Measurements from ENCODE around the gene ALOX5. TPM values are rescaled to one million over a fixed set of nuclear protein-coding genes. Genes with fewer than 3 reads are reported as not detected.

The ALOX5 gene
- total and polyA plus RNA-seq, 2 experiments from 2014 or later, result 3.7 to 5.4 TPM

- Mint-ChIP-seq H3K4me3 (no peak overlapping the region), H3K27me3 (ENCODE audit: insufficient read depth, low read depth, poor library complexity) (peaks cover 4% of the 10 kb centered on the region), H3K4me1 (peaks cover 5% of the 10 kb centered on the region), H3K36me3 (ENCODE audit: low read depth) (peaks cover 5% of the 10 kb centered on the region), H3K27ac (no peak overlapping the region), H3K9me3 (peaks cover 5% of the 10 kb centered on the region; the same call in 1 of the 3 replicates)
- TF ChIP-seq ZNF462 (CRISPR knock-in tag; IDR thresholded peaks at IDR 0.05) (no peak), NANOG (IDR thresholded peaks at IDR 0.05; ENCODE audit: borderline replicate concordance) (no peak), POLR2AphosphoS5 (IDR thresholded peaks at IDR 0.05; ENCODE audit: low read depth) (no peak), CTCF (conservative IDR thresholded peaks at IDR 0.05; ENCODE audit: low read depth in 2 of 2) (no peak), CREB1 (CRISPR knock-in tag; IDR thresholded peaks at IDR 0.05; ENCODE audit: low read depth) (no peak), ETS1 (IDR thresholded peaks at IDR 0.05) (no peak), STAT1 (IDR thresholded peaks at IDR 0.05; ENCODE audit: unreplicated experiment) (no peak), ZNF114 (CRISPR knock-in tag; IDR thresholded peaks at IDR 0.05) (no peak), JUNB (IDR thresholded peaks at IDR 0.05; ENCODE audit: unreplicated experiment) (no peak), EZH2phosphoT487 (IDR thresholded peaks at IDR 0.05; ENCODE audit: unreplicated experiment) (no peak), ZNF331 (CRISPR knock-in tag; IDR thresholded peaks at IDR 0.05; ENCODE audit: low read depth) (no peak), REST (IDR thresholded peaks at IDR 0.05; ENCODE audit: unreplicated experiment) (no peak), EZH2 (IDR thresholded peaks at IDR 0.05; ENCODE audit: low read depth, unreplicated experiment) (no peak)
- Histone ChIP-seq H3K27me3 (ENCODE audit: insufficient read depth) (no peaks in the 10 kb centered on the region), H3K4me1 (ENCODE audit: insufficient read depth) (no peaks in the 10 kb centered on the region), H3K27ac (ENCODE audit: low read depth) (no peak overlapping the region), H3K4me3 (no peak overlapping the region), H3F3A (replicated peaks; ENCODE audit: low read depth) (no peaks in the 10 kb centered on the region), H2AFZ (no peak overlapping the region), H3K9me2 (ENCODE audit: insufficient read depth) (no peaks in the 10 kb centered on the region), H3K36me3 (ENCODE audit: insufficient read depth) (no peaks in the 10 kb centered on the region), H4K20me1 (replicated peaks; ENCODE audit: insufficient read depth) (no peaks in the 10 kb centered on the region), H3K79me2 (replicated peaks; ENCODE audit: insufficient read depth) (no peaks in the 10 kb centered on the region), H3K4me2 (no peak overlapping the region)
- ATAC-seq (no peak), DNase-seq (ENCODE audit: low spot score) (no peak)
These were observed 68.2 kb downstream of the ALOX5 start for GRCh38 chr10:45442251-45442650.

All from GM23338 (cell line).